ENCODE measurements around the gene ASPHD1.

ASPHD1 gene

DNA sequence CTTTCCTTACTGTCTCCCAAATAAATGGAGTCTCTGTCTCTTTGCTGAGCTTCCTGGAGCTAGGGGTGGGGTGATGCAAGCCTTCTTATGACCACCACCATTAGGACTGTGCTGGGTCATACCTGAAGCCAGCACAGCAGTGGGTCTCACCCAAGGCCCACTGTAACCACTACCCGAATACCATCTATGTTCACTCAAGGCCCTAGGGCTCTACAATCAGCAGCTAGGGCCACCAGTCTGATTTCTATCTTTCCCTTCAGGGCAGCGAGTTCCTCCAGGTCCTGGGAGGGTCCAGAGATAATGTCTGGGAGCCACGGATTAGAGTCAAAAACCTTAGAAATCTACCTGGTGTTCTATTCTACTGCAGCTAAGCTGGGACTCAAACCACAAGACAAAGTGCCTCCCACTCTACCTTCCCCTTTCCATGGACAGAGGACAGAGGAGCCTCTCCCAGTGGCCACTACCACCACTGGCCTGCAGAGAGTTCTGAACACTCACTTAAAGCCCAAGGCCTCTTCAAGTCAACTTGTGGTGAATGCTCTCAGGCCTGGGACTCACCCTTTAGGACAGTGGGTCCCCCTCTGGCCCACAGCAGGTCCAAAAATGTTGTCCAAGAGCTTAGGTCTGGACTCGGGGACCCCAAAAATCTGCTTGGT lies 50.6 kb downstream of the ASPHD1 start:
- DNase-seq = no peak

DNA sequence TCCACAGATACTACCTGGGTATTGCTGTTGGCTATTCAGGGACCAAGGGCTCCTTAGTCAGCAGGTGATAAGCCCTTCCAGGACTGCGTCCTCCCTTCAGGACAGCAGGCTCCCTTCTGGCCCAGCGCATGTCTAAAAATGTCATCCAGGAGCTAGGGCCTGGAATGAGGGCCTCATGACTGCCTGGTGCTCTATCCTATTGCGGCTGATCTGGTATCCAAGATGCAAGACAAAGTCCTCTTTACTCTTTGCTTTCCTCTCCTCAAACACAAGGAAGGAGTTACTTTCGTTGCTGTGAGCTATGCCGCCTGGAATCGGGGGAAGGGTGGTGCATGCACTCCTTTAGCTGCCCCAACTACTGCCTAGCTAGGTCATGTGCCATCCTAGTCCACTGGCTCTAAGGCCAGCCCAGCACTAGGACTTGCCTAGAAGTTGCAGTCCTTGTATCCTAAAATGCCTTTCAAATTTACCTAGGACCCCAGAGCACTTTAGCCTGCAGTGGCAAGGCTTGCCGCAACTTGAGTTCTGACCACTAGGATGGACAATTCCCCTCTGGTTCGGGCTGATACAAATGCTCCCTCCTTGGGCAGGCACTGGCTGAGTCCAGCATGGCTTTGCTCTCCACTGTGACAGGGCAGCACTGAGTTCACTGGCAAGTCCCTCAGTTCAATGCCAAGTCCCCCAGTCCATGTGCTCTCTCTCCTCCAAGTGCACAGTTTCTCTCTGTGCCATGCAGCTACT lies 51.5 kb downstream of the ASPHD1 start:
- DNase-seq = no peak

Data from NCI-H1694 treated with DMSO at 0.1 percent for 48 hours (cell line).